ENCODE results near the gene MKNK1.

GRCh38 chr1:46587069-46587468 is 17.0 kb downstream of the MKNK1 start:
- TF ChIP-seq CTCF (IDR thresholded peaks at IDR 0.05) (no peak), POLR2A (IDR thresholded peaks at IDR 0.05) (no peak)

Data from stomach (tissue), 4 donors.